GM12865 (cell line): ENCODE data around the gene NCAM1.

Experiments
- DNase-seq: peaks from one replicate; pipeline ENCODE4 v3.0.0; 2010; ENCODE audit warnings: low read depth
- H3K4me3 ChIP-seq: 2 replicates; pipeline ENCODE4 v1.5.1; 2011; ENCODE audit warnings: mild to moderate bottlenecking, low read depth, low read length, control low read depth
- CTCF ChIP-seq: IDR thresholded peaks from 2 replicates; pipeline ENCODE4 v1.5.1; 2011; ENCODE audit warnings: low read length, control low read depth, low read depth, inconsistent platforms; ENCODE audit not compliant: insufficient read depth; ENCODE audit errors: missing control alignments

Gene NCAM1

GRCh38 chr11:113242060-113242459, 280.8 kb downstream of the NCAM1 start:
- no peak overlapping the region for H3K4me3 ChIP-seq
- no peak for TF ChIP-seq CTCF
- no peak for DNase-seq

GRCh38 chr11:113242767-113243397, 281.7 kb downstream of the NCAM1 start:
- no peak overlapping the region for H3K4me3 ChIP-seq
- DNase-seq, result peak; percentile 23
- no peak for TF ChIP-seq CTCF

- no peak for DNase-seq
- TF ChIP-seq CTCF, result no peak
These were observed 282.5 kb downstream of the NCAM1 start for GRCh38 chr11:113243696-113244095.

GRCh38 chr11:113245216-113245615, 284.0 kb downstream of the NCAM1 start:
- no peak overlapping the region for H3K4me3 ChIP-seq
- DNase-seq, result no peak
- no peak for TF ChIP-seq CTCF

More at GRCh38 chr11:113243696-113244095, 282.5 kb downstream of the NCAM1 start:
- no peak overlapping the region for H3K4me3 ChIP-seq

GRCh38 chr11:113247221-113247620, 286.0 kb downstream of the NCAM1 start:
- DNase-seq, result no peak
- TF ChIP-seq CTCF, result no peak
- H3K4me3 ChIP-seq, result no peak overlapping the region

- TF ChIP-seq CTCF, result no peak
- H3K4me3 ChIP-seq, result no peak overlapping the region
- no peak for DNase-seq
These were observed 286.7 kb downstream of the NCAM1 start for GRCh38 chr11:113247966-113248365.
